Vagina (tissue), 2 donors: ENCODE measurements around the gene CYP27C1. TPM values are rescaled to one million over a fixed set of nuclear protein-coding genes. Genes with fewer than 3 reads are reported as not detected.
A peak's percentile ranks its signal among the peaks of the same experiment; 100 is the strongest.

Experiments used
- DNase-seq, 2 donors: peaks; one replicate each; pipeline ENCODE4 v3.0.0-alpha.2; 2017; ENCODE audit errors: extremely low spot score in 2 of 2
- H3K27ac ChIP-seq: fragments of 200-600 bp; sonication (generic); one replicate; pipeline ENCODE4 v1.5.1; 2019
- H3K27me3 ChIP-seq: fragments of 200-600 bp; sonication (generic); one replicate; pipeline ENCODE4 v1.5.1; 2019
- H3K36me3 ChIP-seq, 2 donors: fragments of 200-600 bp; sonication (generic); one replicate each; pipeline ENCODE4 v1.5.1; 2017 to 2019
- H3K4me1 ChIP-seq: fragments of 200-600 bp; sonication (generic); one replicate; pipeline ENCODE4 v1.5.1; 2019
- H3K4me3 ChIP-seq, 2 donors: fragments of 200-600 bp; sonication (generic); 1 replicate in 1 of 2; 2 replicates in 1 of 2; pipeline ENCODE4 v1.5.1; 2016 to 2019
- H3K9me3 ChIP-seq: fragments of 200-600 bp; sonication (generic); one replicate; pipeline ENCODE4 v1.5.1; 2019
- POLR2A ChIP-seq, 2 donors: fragments of 450-650 bp; IDR thresholded peaks; one replicate each; pipeline ENCODE4 v1.6.1; 2017; ENCODE audit warnings: antibody characterized with exemption in 2 of 2, mild to moderate bottlenecking in 2 of 2, moderate library complexity in 2 of 2
- POLR2AphosphoS5 ChIP-seq, 2 donors: sonication (generic); formaldehyde crosslinking; IDR thresholded peaks; one replicate each; pipeline ENCODE4 v1.9.0; 2017; ENCODE audit warnings: antibody characterized with exemption in 2 of 2, mild to moderate bottlenecking in 2 of 2, low read depth in 1 of 2; ENCODE audit not compliant: insufficient read depth in 1 of 2
- intact Hi-C: fragments of 100-400 bp; cut with DNase I; formaldehyde crosslinking; loops from one replicate; pipeline ENCODE4 v1.15.1; 2023
- total RNA-seq: library from RNA; depleted of rRNA; stranded (reverse); fragments of >200 nt; gene quantifications from one replicate; pipeline ENCODE4 v1.2.3, GENCODE V29; 2016
- TF ChIP-seq, protein P1 (sequence below), 3 experiments: fragments of 450-650 bp in 2 of 3; fragments of 200-600 bp in 1 of 3; sonication (generic) in 1 of 3; IDR thresholded peaks; one replicate each; pipeline ENCODE4 v1.5.1; 2017 to 2019; ENCODE audit warnings: antibody characterized with exemption in 3 of 3, mild to moderate bottlenecking in 2 of 3, moderate library complexity in 2 of 3

Gene CYP27C1
- total RNA-seq, 1 donor from 2014 or later = 3.2 TPM

- Histone ChIP-seq H3K27me3 (no peaks in the 10 kb centered on the region), H3K36me3 (no peaks in the 10 kb centered on the region), H3K4me1 (peaks cover 8% of the 10 kb centered on the region), H3K4me3 (no peak overlapping the region), H3K9me3 (no peaks in the 10 kb centered on the region), H3K27ac (no peak overlapping the region)
- TF ChIP-seq, protein P1, sequence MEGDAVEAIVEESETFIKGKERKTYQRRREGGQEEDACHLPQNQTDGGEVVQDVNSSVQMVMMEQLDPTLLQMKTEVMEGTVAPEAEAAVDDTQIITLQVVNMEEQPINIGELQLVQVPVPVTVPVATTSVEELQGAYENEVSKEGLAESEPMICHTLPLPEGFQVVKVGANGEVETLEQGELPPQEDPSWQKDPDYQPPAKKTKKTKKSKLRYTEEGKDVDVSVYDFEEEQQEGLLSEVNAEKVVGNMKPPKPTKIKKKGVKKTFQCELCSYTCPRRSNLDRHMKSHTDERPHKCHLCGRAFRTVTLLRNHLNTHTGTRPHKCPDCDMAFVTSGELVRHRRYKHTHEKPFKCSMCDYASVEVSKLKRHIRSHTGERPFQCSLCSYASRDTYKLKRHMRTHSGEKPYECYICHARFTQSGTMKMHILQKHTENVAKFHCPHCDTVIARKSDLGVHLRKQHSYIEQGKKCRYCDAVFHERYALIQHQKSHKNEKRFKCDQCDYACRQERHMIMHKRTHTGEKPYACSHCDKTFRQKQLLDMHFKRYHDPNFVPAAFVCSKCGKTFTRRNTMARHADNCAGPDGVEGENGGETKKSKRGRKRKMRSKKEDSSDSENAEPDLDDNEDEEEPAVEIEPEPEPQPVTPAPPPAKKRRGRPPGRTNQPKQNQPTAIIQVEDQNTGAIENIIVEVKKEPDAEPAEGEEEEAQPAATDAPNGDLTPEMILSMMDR (IDR thresholded peaks at IDR 0.05) = peak in 1 of 3 experiments; percentile 35
- TF ChIP-seq POLR2AphosphoS5 (IDR thresholded peaks at IDR 0.05; ENCODE audit: insufficient read depth in 1 of 2, low read depth in 1 of 2) (no peak), POLR2A (IDR thresholded peaks at IDR 0.05) (no peak)
- intact Hi-C loops = no loop called here
- DNase-seq = peak in 1 of 2 donors; percentile 70
Measured at GRCh38 chr2:127197475-127198385, 22.4 kb downstream of the CYP27C1 start.

GRCh38 chr2:127196998-127197397 is 23.1 kb downstream of the CYP27C1 start:
- no peak overlapping the region for H3K27ac ChIP-seq
- no peaks in the 10 kb centered on the region for H3K36me3 ChIP-seq
- TF ChIP-seq POLR2A (IDR thresholded peaks at IDR 0.05) (no peak), POLR2AphosphoS5 (IDR thresholded peaks at IDR 0.05; ENCODE audit: insufficient read depth in 1 of 2, low read depth in 1 of 2) (no peak)
- TF ChIP-seq, protein P1 (IDR thresholded peaks at IDR 0.05) = no peak
- H3K4me3 ChIP-seq = no peak overlapping the region
- no peaks in the 10 kb centered on the region for H3K27me3 ChIP-seq
- no peaks in the 10 kb centered on the region for H3K9me3 ChIP-seq
- peaks cover 8% of the 10 kb centered on the region for H3K4me1 ChIP-seq
- intact Hi-C loops = no loop called here
- DNase-seq = no peak

DNA sequence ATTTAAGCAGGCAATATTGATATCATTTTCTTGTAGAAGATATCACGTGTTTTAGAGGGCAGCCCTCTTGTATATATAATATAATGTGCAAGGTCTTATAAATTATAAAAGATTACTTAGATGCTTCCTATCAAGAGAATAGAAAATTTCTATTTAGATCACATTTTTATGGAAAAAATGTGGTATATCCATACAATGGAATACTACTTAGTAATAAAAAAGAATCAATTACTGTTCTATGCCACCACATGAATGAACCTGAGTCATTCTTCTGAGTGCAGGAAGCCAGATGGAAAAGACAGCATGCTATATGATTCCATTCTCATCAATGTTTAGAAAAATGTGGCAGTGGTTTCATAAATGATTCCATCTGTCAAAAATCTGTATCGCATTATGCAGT is 23.6 kb downstream of the CYP27C1 start:
- Histone ChIP-seq H3K27me3 (no peaks in the 10 kb centered on the region), H3K36me3 (no peaks in the 10 kb centered on the region), H3K9me3 (no peaks in the 10 kb centered on the region), H3K4me1 (peaks cover 8% of the 10 kb centered on the region), H3K27ac (no peak overlapping the region), H3K4me3 (no peak overlapping the region)
- intact Hi-C loops = no loop called here
- DNase-seq = no peak
- TF ChIP-seq POLR2AphosphoS5 (IDR thresholded peaks at IDR 0.05; ENCODE audit: insufficient read depth in 1 of 2, low read depth in 1 of 2) (no peak), POLR2A (IDR thresholded peaks at IDR 0.05) (no peak)
- TF ChIP-seq, protein P1 (IDR thresholded peaks at IDR 0.05) = no peak

- H3K27ac ChIP-seq = peak overlapping the region; percentile 73
- H3K4me3 ChIP-seq = no peak overlapping the region
- no peak for DNase-seq
- H3K4me1 ChIP-seq = peaks cover 8% of the 10 kb centered on the region
- H3K9me3 ChIP-seq = no peaks in the 10 kb centered on the region
- no peaks in the 10 kb centered on the region for H3K27me3 ChIP-seq
- no peaks in the 10 kb centered on the region for H3K36me3 ChIP-seq
- intact Hi-C loops = no loop called here
- TF ChIP-seq POLR2AphosphoS5 (IDR thresholded peaks at IDR 0.05; ENCODE audit: insufficient read depth in 1 of 2, low read depth in 1 of 2) (no peak), POLR2A (IDR thresholded peaks at IDR 0.05) (no peak)
- TF ChIP-seq, protein P1 (IDR thresholded peaks at IDR 0.05) = no peak
Measured at GRCh38 chr2:127195140-127196074, 24.7 kb downstream of the CYP27C1 start.
